ENCODE measurements around the gene RNF13.
"Not testable (repeated sequence)": the region's sequence is repeated elsewhere in the genome, so short reads cannot be mapped to it uniquely, and the experiment has no call there.

RNF13 gene

DNA sequence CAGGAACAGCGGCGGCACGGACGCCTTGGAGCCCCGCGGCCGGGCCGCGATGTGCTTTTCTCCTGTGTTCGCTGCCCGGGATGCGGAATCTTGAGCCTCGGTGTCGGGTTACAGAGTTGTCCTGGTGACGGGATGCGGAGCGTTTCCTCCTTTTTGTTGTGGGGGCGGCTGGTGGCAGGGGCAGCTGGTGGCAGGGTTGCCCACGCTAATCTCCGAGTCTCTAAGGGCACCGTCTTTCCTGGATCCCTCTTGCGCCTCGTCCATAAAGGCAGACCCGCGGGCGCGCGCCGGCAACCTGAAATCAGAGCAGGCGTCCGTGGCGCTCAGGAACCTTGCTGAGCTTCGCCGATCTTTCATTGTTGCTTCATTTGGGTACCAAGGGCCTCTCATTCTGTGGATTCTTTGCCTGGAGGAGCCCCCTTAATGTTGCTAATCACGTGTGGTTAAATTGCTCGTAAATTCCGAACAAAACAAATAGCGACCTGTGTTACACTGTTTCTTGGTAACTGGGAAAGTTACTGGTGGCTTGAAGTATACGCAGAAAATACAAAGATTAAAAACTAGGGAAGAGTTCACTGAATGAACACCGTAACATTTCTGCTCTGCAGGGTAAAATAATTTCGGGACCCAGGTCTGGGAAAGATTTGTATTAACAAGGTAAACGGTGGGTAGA, 158.5 kb downstream of the RNF13 start:
- intact Hi-C loops (cut with DNase I) = loop anchor here (5.0 kb wide), 3 partner anchors 204 to 441 kb away; partner anchors contain the start of gene COMMD2
- DNase-seq = peak in 9 of 10 donors; percentile 38 to 89 (median 56)

DNA sequence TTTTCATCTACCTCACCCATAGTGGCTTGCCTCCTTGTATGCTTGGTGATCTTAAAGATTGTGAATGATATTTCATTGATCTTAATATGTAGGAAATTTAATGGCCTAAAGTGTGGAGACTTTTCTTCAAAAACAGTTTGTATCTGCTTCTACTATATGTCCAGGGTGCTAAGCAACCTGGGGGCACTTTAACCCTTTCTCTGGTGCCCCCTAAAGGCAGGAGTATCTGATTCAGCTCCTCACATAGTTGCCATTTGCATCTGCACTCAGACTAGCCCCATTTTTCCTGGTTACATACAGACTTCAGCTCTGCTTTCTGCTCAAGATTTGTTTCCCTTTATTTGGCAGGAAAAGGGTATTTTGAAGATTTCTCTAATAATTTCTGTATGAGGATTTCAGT, 162.9 kb downstream of the RNF13 start:
- DNase-seq = no peak
- intact Hi-C loops (cut with DNase I) = no loop called here

DNA sequence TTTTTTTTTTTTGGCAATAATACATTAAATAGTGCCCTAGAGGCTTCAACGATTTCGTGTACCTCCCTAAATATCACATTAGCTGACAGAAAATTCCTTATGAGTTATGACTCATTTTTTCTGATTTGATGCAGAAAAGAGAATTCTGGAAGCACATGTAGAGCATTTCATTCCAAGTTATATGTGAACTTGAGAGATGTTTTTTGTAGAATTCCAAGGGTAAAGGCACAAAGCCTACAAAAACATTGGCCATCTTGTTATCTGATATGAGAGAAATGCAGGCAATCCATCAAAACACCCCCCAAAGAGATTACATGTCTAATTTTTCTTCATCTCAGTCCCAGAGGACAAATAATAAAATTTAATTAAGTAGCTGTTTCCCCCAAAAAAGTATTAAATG, 164.4 kb downstream of the RNF13 start:
- no peak for DNase-seq
- intact Hi-C loops (cut with DNase I) = no loop called here

DNA sequence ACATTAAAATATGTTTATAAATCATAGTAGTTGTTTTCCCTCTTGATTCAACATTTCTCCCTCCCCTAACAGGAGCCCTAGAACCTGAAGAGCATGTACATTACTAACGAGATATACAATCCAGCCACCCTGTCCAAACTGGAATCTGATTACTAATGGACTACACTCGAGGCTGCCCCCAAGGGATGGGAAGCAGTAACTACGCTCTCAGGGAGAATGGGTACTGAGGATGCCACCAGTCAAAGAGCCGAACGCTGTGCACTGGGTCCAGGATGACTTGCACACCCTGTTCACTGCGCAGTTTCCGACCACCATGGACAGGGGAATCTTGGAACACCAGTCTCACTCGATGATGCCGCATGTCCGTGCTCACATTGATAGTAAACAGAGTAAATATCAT, 169.0 kb downstream of the RNF13 start:
- intact Hi-C loops (cut with DNase I); DNase-seq: not testable (repeated sequence)

DNA sequence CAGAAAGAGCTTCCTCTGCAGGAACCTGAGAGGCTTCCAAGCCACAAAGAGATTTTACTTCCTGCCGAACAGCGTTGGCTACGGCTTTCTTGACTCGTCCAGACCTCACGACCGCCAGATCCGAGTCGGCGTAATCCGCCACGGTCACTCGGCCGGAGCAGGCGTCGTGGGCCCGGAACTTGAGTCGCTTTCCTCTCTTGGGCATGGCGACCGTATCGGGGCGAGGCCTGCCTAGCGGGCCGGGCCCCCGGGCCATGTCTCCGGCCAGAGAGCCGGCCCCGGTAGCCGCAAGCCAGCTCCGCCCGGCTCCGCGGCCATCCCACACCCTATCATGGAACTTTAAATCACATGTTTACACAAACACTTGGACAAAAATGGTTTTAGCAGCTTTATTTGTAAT, 170.0 kb downstream of the RNF13 start:
- peak in 1 of 10 donors; percentile 66 for DNase-seq
- intact Hi-C loops (cut with DNase I) = not testable (repeated sequence)

DNA sequence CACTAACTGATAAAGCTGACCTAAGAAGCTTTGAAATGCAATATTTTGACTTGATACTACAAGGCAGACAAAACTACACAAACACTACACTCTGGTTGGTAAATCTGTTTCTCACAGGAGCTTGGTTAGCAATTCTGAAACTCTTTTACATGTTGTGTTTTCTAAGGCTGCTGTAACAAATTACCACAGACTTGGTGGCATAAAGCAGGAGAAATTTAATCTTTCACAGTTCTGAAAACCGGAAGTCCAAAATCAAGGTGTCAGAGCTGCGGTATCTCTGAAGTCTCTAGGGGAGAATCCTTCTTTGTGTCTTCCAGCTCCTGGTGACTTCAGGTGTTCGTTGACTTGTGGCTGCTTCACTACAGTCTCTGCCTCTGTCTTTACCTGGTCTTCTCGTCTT, 170.6 kb downstream of the RNF13 start:
- no peak for DNase-seq
- intact Hi-C loops (cut with DNase I) = no loop called here

DNA sequence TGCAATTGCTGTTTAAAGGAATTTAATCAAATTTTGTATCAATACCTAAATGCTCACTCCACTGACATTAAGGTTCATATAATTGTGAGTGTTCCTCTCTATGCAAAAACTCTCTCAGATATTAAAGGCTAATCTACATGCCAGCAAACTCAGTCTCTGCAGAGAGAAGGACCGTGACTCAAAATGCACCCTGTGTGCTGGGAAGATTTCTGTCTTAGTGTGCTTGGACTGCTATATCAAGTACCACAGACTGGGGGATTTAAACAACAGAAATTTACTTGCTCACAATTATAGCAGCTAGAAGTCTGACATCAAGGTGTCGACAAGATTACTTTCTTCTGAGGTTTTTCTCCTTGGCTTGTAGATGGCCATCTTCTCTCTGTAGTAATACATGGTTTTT, 176.3 kb downstream of the RNF13 start:
- intact Hi-C loops (cut with DNase I) = no loop called here
- no peak for DNase-seq

DNA sequence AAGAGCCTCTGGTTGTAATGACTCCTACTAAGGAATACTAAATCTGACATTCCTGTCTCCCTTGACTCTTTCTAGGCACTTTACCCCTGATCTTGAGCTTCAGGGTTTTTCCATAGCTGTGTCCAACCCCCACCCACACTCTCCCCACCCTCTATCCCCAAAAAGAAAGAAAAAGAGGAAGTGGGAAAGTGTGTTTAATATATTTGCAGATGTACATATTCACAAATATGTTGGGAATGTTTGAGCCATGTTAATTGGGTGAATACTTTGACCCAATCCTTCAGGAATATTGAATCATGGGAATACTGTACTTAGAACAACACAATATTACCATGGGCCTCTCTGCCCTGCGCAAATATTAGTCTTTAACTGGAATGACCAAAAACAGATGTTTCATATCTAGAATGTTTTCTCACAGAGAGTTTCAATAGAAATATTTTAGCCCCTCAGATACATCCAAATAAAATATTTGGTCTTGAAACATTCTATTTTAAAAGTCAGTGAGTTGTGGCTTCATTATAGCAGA, 177.5 kb downstream of the RNF13 start:
- DNase-seq = no peak
- intact Hi-C loops (cut with DNase I) = no loop called here

DNA sequence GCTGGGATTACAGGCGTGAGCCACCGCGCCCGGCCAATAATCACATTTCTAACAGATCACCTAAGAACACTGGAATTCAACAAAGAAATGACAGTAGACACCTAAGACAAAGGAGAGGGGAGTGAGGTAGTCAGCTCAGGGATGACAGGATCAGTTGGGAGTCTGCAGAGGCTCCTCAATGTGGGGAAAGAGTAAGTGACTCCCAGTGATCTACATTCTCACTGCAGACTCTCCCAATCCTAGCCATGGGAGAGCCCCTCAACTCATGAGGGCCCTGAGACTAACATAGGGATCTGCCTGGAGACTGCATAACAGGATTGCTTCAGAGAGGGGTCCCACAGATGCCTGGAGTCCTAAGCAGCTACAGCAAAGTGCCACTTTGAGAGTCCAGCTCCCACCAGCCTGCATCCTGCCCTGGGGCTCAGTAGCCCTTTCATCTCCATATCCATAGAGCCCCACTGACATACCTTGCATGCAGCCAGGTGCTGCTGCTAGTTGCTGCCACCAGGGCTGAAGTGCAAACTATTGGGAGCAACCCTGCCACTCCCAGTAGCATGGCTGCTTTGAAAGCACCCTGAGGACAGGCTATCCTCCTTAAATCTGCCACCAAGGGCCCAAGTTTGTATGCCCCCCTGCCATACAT, 179.5 kb downstream of the RNF13 start:
- DNase-seq = no peak
- intact Hi-C loops (cut with DNase I) = no loop called here

DNA sequence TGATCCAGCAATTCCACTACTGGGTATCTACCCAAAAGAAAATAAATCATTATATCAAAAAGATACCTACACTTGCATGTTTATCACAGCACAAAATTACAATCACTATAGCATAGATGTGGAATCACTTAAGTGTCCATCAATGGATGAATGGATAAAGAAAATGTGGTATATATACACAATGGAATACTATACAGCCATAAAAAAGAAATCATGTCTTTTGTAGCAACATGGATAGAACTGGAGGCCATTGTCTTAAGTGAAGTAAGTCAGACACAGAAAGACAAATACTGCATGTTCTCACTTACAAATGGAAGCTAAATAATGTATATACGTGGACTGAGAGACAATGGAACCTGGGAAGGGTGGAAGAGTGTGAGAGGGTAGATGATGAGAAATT, 185.9 kb downstream of the RNF13 start:
- no peak for DNase-seq
- intact Hi-C loops (cut with DNase I) = no loop called here

DNA sequence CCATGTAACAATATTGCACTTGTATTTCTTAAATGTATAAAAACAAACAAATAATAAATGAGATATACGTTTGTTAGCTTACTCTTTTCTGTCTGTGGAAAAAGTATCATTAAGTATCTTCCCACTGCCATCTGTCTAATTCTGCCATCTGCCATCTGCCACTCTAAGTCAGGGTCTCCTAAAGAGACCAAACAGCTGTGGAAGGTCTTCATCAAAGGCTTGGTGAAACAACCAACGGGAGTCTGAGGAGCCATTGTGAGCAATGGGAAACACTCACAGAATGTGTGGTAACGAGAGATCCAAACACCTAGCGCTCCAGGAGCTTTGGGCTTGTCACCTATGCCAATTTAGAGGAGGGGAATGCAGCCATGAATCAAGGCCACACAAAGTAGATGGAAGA, 186.4 kb downstream of the RNF13 start:
- no peak for DNase-seq
- intact Hi-C loops (cut with DNase I) = no loop called here

DNA sequence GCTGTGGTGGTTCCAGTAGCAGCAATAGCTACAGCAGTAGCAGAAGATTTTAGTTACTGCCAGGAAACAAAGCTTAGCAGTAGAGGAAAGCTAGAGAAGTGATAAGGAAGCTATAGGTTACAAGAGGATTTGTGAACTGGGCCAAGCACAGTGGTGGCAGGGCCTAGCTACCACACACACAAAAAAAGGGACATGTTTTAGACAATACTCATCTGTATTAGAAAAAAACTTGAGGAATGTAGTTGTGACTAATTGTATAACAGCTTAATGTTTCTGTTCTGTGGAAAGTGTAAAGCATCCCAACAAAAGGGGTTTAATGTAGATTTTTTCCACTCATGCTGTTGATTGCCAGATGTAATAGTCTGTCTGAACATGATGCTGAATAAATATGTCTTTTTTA, 187.6 kb downstream of the RNF13 start:
- no peak for DNase-seq
- intact Hi-C loops (cut with DNase I) = no loop called here

DNA sequence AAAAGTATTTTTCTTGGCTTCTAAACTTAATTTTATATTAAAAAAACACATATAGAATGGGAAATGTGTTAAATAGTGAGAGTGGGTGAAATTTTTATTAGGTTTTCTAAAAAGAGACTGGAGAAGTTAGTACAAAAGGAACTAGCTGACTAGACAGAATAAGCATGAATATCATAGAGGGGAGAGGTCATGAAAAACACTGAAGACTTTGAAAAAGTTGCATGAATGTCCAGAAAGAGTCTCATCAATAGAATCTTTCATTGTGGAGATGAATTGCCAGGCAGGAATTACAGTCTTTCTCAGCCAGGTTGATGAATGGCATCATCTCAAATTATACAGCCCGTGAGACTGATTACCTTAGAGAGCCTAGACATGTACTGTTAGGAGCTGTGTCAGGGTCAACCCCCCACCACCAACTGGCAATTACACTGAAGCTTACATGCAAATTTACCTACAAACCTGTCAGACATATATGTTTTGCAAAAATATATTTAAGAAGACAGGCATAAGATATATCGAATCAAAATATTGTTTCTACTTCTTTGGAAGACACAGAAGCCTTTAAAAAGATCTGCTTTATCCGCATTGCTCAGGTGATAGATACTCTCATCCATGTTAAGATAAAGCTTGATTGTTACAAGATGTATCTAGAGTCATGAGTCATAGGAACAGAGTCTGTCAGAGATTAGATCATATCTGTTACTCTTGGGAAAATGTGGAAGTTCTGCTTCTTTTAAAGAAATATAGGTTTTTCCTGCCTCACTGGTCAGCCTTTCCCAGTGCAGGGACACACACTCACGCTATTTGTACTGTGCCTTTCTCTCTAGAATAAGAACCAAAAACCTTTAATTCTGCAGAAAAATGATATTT, 192.5 kb downstream of the RNF13 start:
- intact Hi-C loops (cut with DNase I) = no loop called here
- DNase-seq = no peak

DNA sequence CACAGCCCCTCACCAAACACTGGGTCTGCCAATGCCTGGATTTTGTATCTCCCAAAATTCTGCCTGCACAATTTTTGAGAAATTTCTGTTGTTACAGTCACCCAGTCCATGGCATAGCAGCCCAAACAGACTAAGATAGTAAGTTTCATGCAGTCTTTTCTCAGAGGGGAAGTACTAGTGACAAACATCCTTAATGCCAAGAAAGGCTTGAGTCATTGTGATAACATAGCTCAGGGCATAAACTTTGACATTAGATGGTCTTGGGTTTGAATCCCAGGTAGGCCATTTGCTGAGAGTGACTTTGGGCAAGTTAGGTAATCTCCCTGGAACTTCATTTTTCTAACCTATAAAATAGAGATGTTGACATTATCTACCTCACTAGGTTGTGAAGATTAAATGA, 193.8 kb downstream of the RNF13 start:
- intact Hi-C loops (cut with DNase I) = no loop called here
- DNase-seq = no peak

Measured in posterior cingulate gyrus (tissue), 11 donors.